IPS DF 4.7 (cell line): ENCODE data around the gene PAPSS2.
A peak's percentile ranks its signal among the peaks of the same experiment; 100 is the strongest.
"Not testable (repeated sequence)": the region's sequence is repeated elsewhere in the genome, so short reads cannot be mapped to it uniquely, and the experiment has no call there.

Experiments
- DNase-seq: peaks from one replicate; pipeline ENCODE4 v3.0.0-alpha.2; 2013; ENCODE audit warnings: low spot score; ENCODE audit errors: extremely low read depth

Gene PAPSS2

GRCh38 chr10:87642486-87642885, 17.2 kb upstream of the PAPSS2 start:
- no peak for DNase-seq

- DNase-seq: no peak
Observed at GRCh38 chr10:87642988-87643387, 16.7 kb upstream of the PAPSS2 start.

- no peak for DNase-seq
Observed at GRCh38 chr10:87643920-87644319, 15.8 kb upstream of the PAPSS2 start.

- not testable (repeated sequence) for DNase-seq
Observed at GRCh38 chr10:87644500-87644899, 15.2 kb upstream of the PAPSS2 start.

- no peak for DNase-seq
Observed at GRCh38 chr10:87646192-87646909, 13.3 kb upstream of the PAPSS2 start.

GRCh38 chr10:87646935-87647334, 12.7 kb upstream of the PAPSS2 start:
- no peak for DNase-seq

GRCh38 chr10:87650838-87651589, 8.7 kb upstream of the PAPSS2 start:
- no peak for DNase-seq

- no peak for DNase-seq
Observed at GRCh38 chr10:87651801-87652200, 7.9 kb upstream of the PAPSS2 start.

GRCh38 chr10:87652261-87652660, 7.4 kb upstream of the PAPSS2 start:
- DNase-seq: no peak

- DNase-seq: no peak
Observed at GRCh38 chr10:87654212-87654611, 5.5 kb upstream of the PAPSS2 start.

- no peak for DNase-seq
Observed at GRCh38 chr10:87656431-87657072, 3.1 kb upstream of the PAPSS2 start.

- DNase-seq: no peak
Observed at GRCh38 chr10:87657371-87657770, 2.3 kb upstream of the PAPSS2 start.

GRCh38 chr10:87658321-87658795, 1.3 kb upstream of the PAPSS2 start:
- no peak for DNase-seq

- DNase-seq: peak; percentile 51
Observed at GRCh38 chr10:87658858-87659555, 671 bp upstream of the PAPSS2 start.

GRCh38 chr10:87660484-87661133, 931 bp downstream of the PAPSS2 start:
- DNase-seq: no peak

GRCh38 chr10:87661861-87662785, 2.4 kb downstream of the PAPSS2 start:
- no peak for DNase-seq

- no peak for DNase-seq
Observed at GRCh38 chr10:87664276-87664701, 4.6 kb downstream of the PAPSS2 start.

GRCh38 chr10:87667493-87667892, 7.8 kb downstream of the PAPSS2 start:
- DNase-seq: no peak

- DNase-seq: no peak
Observed at GRCh38 chr10:87668324-87669074, 8.8 kb downstream of the PAPSS2 start.
